Right forelimb (tissue), 1 donor: ENCODE results near the gene RAB11FIP4.

ENCODE experiments used
- DNase-seq: peaks from one replicate; pipeline ENCODE4 v3.0.0-alpha.2; 2018

RAB11FIP4 gene

GRCh38 chr17:31488264-31488981 is 96.9 kb downstream of the RAB11FIP4 start:
- peak; percentile 45 for DNase-seq

GRCh38 chr17:31488982-31489294 is 97.5 kb downstream of the RAB11FIP4 start:
- no peak for DNase-seq

- DNase-seq: peak; percentile 41
Observed at GRCh38 chr17:31489295-31490018, 98.0 kb downstream of the RAB11FIP4 start.

GRCh38 chr17:31490019-31490650 is 98.7 kb downstream of the RAB11FIP4 start:
- peak; percentile 13 for DNase-seq

- peak; percentile 40 for DNase-seq
Observed at GRCh38 chr17:31490671-31491375, 99.3 kb downstream of the RAB11FIP4 start.

GRCh38 chr17:31491376-31492131 is 100.1 kb downstream of the RAB11FIP4 start:
- DNase-seq: peak; percentile 44

- DNase-seq: peak; percentile 2
Observed at GRCh38 chr17:31492206-31492605, 100.7 kb downstream of the RAB11FIP4 start.

GRCh38 chr17:31492880-31493655 is 101.6 kb downstream of the RAB11FIP4 start:
- DNase-seq: peak; percentile 39

- peak; percentile 23 for DNase-seq
Observed at GRCh38 chr17:31493656-31494155, 102.2 kb downstream of the RAB11FIP4 start.

- DNase-seq: peak; percentile 12
Observed at GRCh38 chr17:31494259-31495021, 103.0 kb downstream of the RAB11FIP4 start.

- DNase-seq: peak; percentile 36
Observed at GRCh38 chr17:31495022-31495885, 103.8 kb downstream of the RAB11FIP4 start.

- DNase-seq: no peak
Observed at GRCh38 chr17:31496097-31496496, 104.6 kb downstream of the RAB11FIP4 start.

- DNase-seq: no peak
Observed at GRCh38 chr17:31496601-31497000, 105.1 kb downstream of the RAB11FIP4 start.

GRCh38 chr17:31497431-31497830 is 106.0 kb downstream of the RAB11FIP4 start:
- DNase-seq: peak; percentile 7

- peak; percentile 24 for DNase-seq
Observed at GRCh38 chr17:31497994-31498826, 106.7 kb downstream of the RAB11FIP4 start.

GRCh38 chr17:31499771-31500554 is 108.5 kb downstream of the RAB11FIP4 start:
- DNase-seq: peak; percentile 67

GRCh38 chr17:31506517-31506916 is 115.0 kb downstream of the RAB11FIP4 start:
- DNase-seq: no peak
